ENCODE results near the gene NISCH. TPM values are rescaled to one million over a fixed set of nuclear protein-coding genes. Genes with fewer than 3 reads are reported as not detected.
A peak's percentile ranks its signal among the peaks of the same experiment; 100 is the strongest.

NISCH gene
- total RNA-seq, 1 experiment from 2014 or later: 51.1 TPM

GRCh38 chr3:52494445-52494844, 39.0 kb downstream of the NISCH start:
- Histone ChIP-seq H3K36me3 (replicated peaks; ENCODE audit: control insufficient read depth, insufficient read depth, low read length) (peaks cover 18% of the 10 kb centered on the region), H3K4me3 (ENCODE audit: insufficient read depth, low read depth, low read length) (no peak overlapping the region), H3K27me3 (ENCODE audit: control insufficient read depth, insufficient read depth, low read length) (no peaks in the 10 kb centered on the region)
- peak; percentile 78 for DNase-seq

- Histone ChIP-seq H3K4me3 (ENCODE audit: insufficient read depth, low read depth, low read length) (no peak within 1 kb of the TSS), H3K36me3 (replicated peaks; ENCODE audit: control insufficient read depth, insufficient read depth, low read length) (peaks cover 13% of the 10 kb centered on the region), H3K27me3 (ENCODE audit: control insufficient read depth, insufficient read depth, low read length) (no peaks in the 10 kb centered on the region)
- peak; percentile 84 for DNase-seq
Measured at GRCh38 chr3:52494886-52495495, 39.6 kb downstream of the NISCH start, which contains the start of gene STAB1. Gene STAB1, plus strand, starts transcription at chr3:52495338. Its CDS starts 76 bp downstream, at chr3:52495414.

- no peak for DNase-seq
Measured at GRCh38 chr3:52495777-52496602, 40.6 kb downstream of the NISCH start.

GRCh38 chr3:52498137-52499054, 43.0 kb downstream of the NISCH start:
- Histone ChIP-seq H3K4me3 (ENCODE audit: insufficient read depth, low read depth, low read length) (no peak overlapping the region), H3K36me3 (replicated peaks; ENCODE audit: control insufficient read depth, insufficient read depth, low read length) (no peaks in the 10 kb centered on the region), H3K27me3 (ENCODE audit: control insufficient read depth, insufficient read depth, low read length) (no peaks in the 10 kb centered on the region)
- no peak for DNase-seq

More at GRCh38 chr3:52495777-52496602, 40.6 kb downstream of the NISCH start:
- H3K36me3 ChIP-seq (replicated peaks; ENCODE audit: control insufficient read depth, insufficient read depth, low read length): peaks cover 3% of the 10 kb centered on the region
- no peaks in the 10 kb centered on the region for H3K27me3 ChIP-seq (ENCODE audit: control insufficient read depth, insufficient read depth, low read length)
- no peak overlapping the region for H3K4me3 ChIP-seq (ENCODE audit: insufficient read depth, low read depth, low read length)

- H3K27me3 ChIP-seq (ENCODE audit: control insufficient read depth, insufficient read depth, low read length): no peaks in the 10 kb centered on the region
- no peaks in the 10 kb centered on the region for H3K36me3 ChIP-seq (replicated peaks; ENCODE audit: control insufficient read depth, insufficient read depth, low read length)
- no peak for DNase-seq
- no peak overlapping the region for H3K4me3 ChIP-seq (ENCODE audit: insufficient read depth, low read depth, low read length)
Measured at GRCh38 chr3:52501046-52501445, 45.6 kb downstream of the NISCH start.

- Histone ChIP-seq H3K27me3 (ENCODE audit: control insufficient read depth, insufficient read depth, low read length) (no peaks in the 10 kb centered on the region), H3K4me3 (ENCODE audit: insufficient read depth, low read depth, low read length) (no peak overlapping the region), H3K36me3 (replicated peaks; ENCODE audit: control insufficient read depth, insufficient read depth, low read length) (no peaks in the 10 kb centered on the region)
- no peak for DNase-seq
Measured at GRCh38 chr3:52502001-52502400, 46.6 kb downstream of the NISCH start.

GRCh38 chr3:52502808-52503350, 47.5 kb downstream of the NISCH start:
- no peak for DNase-seq
- no peaks in the 10 kb centered on the region for H3K27me3 ChIP-seq (ENCODE audit: control insufficient read depth, insufficient read depth, low read length)
- no peak overlapping the region for H3K4me3 ChIP-seq (ENCODE audit: insufficient read depth, low read depth, low read length)
- H3K36me3 ChIP-seq (replicated peaks; ENCODE audit: control insufficient read depth, insufficient read depth, low read length): no peaks in the 10 kb centered on the region

GRCh38 chr3:52503788-52504424, 48.5 kb downstream of the NISCH start:
- no peak overlapping the region for H3K4me3 ChIP-seq (ENCODE audit: insufficient read depth, low read depth, low read length)
- no peaks in the 10 kb centered on the region for H3K27me3 ChIP-seq (ENCODE audit: control insufficient read depth, insufficient read depth, low read length)
- DNase-seq: peak; percentile 89
- no peaks in the 10 kb centered on the region for H3K36me3 ChIP-seq (replicated peaks; ENCODE audit: control insufficient read depth, insufficient read depth, low read length)

- H3K27me3 ChIP-seq (ENCODE audit: control insufficient read depth, insufficient read depth, low read length): no peaks in the 10 kb centered on the region
- H3K36me3 ChIP-seq (replicated peaks; ENCODE audit: control insufficient read depth, insufficient read depth, low read length): no peaks in the 10 kb centered on the region
- no peak overlapping the region for H3K4me3 ChIP-seq (ENCODE audit: insufficient read depth, low read depth, low read length)
- peak; percentile 66 for DNase-seq
Measured at GRCh38 chr3:52504977-52505376, 49.6 kb downstream of the NISCH start.

GRCh38 chr3:52506266-52506966, 51.0 kb downstream of the NISCH start:
- H3K4me3 ChIP-seq (ENCODE audit: insufficient read depth, low read depth, low read length): no peak overlapping the region
- no peaks in the 10 kb centered on the region for H3K27me3 ChIP-seq (ENCODE audit: control insufficient read depth, insufficient read depth, low read length)
- DNase-seq: peak; percentile 73
- no peaks in the 10 kb centered on the region for H3K36me3 ChIP-seq (replicated peaks; ENCODE audit: control insufficient read depth, insufficient read depth, low read length)

GRCh38 chr3:52507359-52507758, 52.0 kb downstream of the NISCH start:
- H3K36me3 ChIP-seq (replicated peaks; ENCODE audit: control insufficient read depth, insufficient read depth, low read length): no peaks in the 10 kb centered on the region
- H3K27me3 ChIP-seq (ENCODE audit: control insufficient read depth, insufficient read depth, low read length): no peaks in the 10 kb centered on the region
- no peak overlapping the region for H3K4me3 ChIP-seq (ENCODE audit: insufficient read depth, low read depth, low read length)
- DNase-seq: peak; percentile 71

GRCh38 chr3:52509753-52510328, 54.4 kb downstream of the NISCH start:
- Histone ChIP-seq H3K27me3 (ENCODE audit: control insufficient read depth, insufficient read depth, low read length) (no peaks in the 10 kb centered on the region), H3K36me3 (replicated peaks; ENCODE audit: control insufficient read depth, insufficient read depth, low read length) (no peaks in the 10 kb centered on the region), H3K4me3 (ENCODE audit: insufficient read depth, low read depth, low read length) (no peak overlapping the region)
- DNase-seq: peak; percentile 73

- no peaks in the 10 kb centered on the region for H3K27me3 ChIP-seq (ENCODE audit: control insufficient read depth, insufficient read depth, low read length)
- no peak overlapping the region for H3K4me3 ChIP-seq (ENCODE audit: insufficient read depth, low read depth, low read length)
- no peaks in the 10 kb centered on the region for H3K36me3 ChIP-seq (replicated peaks; ENCODE audit: control insufficient read depth, insufficient read depth, low read length)
- DNase-seq: no peak
Measured at GRCh38 chr3:52511509-52511908, 56.1 kb downstream of the NISCH start.
